GM18868 (cell line): ENCODE measurements around the gene CCDC148.

Source experiments
- ATAC-seq: cut with Tn5 transposase; IDR thresholded peaks from one replicate; pipeline ENCODE4 v1.9.1; 2021; ENCODE audit warnings: mild to moderate bottlenecking, moderate library complexity; ENCODE audit not compliant: unreplicated experiment

CCDC148 gene

DNA sequence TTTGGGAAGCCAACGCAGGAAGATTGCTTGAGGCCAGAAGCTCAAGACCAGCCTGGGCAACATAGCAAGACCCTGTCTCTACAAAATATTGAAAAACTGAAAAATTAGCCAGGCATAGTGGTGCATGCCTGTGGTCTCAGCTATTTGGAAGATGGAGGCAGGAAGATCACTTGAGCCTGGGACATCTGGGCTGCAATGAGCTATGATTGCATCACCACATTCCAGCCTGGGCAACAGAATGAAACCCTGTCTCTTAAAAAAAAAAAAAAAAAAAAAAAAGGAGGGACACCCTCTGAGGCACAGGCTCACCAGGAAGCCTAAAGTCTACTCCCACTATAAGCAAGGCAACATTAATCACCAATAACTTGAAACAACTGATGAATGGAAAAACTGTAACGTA lies 151.1 kb downstream of the CCDC148 start:
- no peak for ATAC-seq

- ATAC-seq: no peak
Measured at GRCh38 chr2:158300394-158300793, 156.2 kb downstream of the CCDC148 start.

- ATAC-seq: no peak
Measured at GRCh38 chr2:158297606-158298005, 158.9 kb downstream of the CCDC148 start.

- no peak for ATAC-seq
Measured at GRCh38 chr2:158297120-158297519, 159.4 kb downstream of the CCDC148 start.

- no peak for ATAC-seq
Measured at GRCh38 chr2:158293722-158294121, 162.8 kb downstream of the CCDC148 start.

DNA sequence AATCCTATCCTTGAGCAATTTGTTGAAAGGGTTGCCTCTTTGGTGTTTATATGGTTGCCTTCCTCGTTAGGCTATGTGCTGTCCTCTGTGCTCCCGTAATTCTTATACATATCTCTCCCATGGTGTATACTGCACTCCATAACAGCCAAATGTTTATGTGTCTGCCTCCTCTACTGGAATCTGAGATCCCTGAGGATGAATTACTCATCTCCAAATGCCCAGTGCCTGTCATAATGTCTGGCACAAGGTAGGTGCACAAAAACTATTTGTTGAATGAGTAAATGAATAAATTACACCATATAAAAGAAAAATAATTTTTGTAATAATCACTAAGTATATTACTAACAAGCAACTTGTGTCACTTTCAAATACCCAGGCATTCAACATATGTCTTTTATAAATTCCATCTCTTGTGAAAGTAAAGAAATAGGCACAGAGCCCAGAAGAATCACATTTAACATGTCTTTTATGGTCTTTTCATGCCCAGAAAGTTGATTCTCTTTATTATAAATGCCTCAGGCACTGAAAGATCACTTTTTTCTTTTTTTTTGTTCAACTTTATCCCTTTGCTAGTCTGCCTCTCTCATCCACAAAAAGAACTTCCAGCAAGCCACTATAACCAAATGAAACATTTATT lies 164.9 kb downstream of the CCDC148 start:
- ATAC-seq: no peak

DNA sequence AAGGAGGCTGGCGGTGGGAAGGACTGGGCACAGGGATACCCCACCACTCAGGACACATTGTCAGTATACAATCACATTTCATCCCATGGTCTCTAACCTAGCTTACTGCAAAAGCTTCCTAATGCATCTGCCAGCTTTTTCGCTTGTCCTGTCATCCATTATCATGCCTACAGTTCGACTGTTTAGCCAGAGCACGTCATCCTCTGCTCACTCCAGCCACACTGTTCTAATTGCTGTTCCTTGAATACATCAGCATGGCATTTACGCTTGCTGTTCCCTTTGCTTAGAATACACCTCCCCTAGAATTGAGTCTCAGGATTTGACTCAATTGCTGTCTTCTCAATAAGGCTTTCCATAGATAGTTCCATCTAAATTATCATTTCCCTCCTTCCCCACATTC lies 166.3 kb downstream of the CCDC148 start:
- ATAC-seq: no peak

DNA sequence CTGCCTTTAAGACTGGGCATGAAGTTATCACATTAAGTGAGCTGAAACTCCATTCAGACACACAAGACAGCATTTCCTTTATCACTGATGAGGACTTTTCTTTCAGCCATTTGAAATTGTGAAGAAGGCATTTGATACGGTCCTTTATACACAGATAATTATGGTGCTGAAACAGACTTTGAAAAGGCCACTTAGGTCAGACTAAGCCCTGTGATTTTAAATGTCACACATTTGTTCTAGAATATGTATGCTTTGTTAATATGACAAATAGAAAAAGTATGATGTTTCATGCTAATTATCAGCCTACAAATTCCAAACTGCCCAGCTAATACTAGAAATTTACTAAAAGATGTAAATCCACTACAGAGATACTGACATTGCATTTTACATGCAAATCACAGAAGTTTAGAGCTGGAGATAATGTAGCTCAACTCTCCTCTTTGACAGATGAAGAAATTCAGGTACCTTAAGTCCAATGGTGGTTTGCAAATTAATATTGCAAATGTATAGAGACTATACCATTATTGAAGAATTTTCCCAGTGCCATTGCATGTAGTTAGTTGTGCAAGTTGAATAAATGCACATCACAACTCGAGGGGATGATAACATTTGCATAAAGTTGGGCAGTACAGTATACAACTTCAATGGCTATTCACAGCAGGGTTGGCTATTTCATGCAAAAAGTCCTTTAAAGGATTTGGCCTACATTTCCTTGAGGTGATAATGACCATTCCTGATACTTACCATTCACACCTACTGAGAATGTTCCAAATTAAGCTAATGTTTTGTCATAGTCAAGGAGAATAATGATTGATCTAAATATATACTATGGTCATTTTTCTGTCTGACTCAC lies 179.7 kb downstream of the CCDC148 start:
- ATAC-seq: no peak

GRCh38 chr2:158273791-158274190 lies 182.8 kb downstream of the CCDC148 start:
- no peak for ATAC-seq

GRCh38 chr2:158270536-158270935 lies 186.0 kb downstream of the CCDC148 start:
- no peak for ATAC-seq

GRCh38 chr2:158269143-158269542 lies 187.4 kb downstream of the CCDC148 start:
- ATAC-seq: no peak

- no peak for ATAC-seq
Measured at GRCh38 chr2:158266111-158266510, 190.4 kb downstream of the CCDC148 start.

DNA sequence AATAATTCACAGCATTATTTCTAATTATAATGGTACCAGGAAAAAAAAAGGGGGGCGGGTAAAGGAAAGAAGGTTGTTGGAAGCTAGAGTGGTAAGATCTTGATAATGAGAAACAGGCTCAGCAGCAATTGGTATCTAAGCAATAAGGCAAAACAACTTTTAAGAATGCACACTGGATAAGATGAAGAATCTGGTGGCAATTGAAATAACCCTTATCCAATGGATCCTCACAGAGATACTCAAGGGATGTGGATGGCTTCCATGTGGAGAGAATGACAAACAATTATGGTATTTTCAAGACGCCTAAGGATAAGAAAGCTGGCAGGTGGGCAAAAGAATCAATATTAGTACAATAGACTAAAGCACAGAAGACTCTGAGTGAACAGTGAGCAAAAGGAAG lies 201.3 kb downstream of the CCDC148 start:
- ATAC-seq: no peak

- no peak for ATAC-seq
Measured at GRCh38 chr2:158253170-158253569, 203.4 kb downstream of the CCDC148 start.

GRCh38 chr2:158251356-158251755 lies 205.2 kb downstream of the CCDC148 start:
- ATAC-seq: no peak

DNA sequence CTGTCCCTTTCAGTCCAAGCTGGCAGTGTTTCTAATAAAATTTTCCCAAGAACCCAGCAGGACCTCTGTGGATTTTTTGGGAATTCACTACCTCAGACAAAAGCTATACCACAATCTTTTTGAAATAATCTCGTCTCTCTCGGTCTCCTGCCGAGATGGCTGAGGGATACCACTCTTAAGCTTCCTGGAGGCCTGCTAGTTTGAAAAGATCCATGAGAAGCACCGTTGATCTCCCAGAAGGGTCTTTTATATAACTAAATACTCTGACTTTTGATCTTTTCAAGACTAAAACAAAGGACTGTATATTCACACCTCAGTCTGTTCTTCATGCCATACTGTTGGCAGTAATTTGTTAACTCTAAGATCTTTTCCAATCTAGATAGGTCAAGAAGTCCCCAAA lies 213.2 kb downstream of the CCDC148 start:
- no peak for ATAC-seq

DNA sequence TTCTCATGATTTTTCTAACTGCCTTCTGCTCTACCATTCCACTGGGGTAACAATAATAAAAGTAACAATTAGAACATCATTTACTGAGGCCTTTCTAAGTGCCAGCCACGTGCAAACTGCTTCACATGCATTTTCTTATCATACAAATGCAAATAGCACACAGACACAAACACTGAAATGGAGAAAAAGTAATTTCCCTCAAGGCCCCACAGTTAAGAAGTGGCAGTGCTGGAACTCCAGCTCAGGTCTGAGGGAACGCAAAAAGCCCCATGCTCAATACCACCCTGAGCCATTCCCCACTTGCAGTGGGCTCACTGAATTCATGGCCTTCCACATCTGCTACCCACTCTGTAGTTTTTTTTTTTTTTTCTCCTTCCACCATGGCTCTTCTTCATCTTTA lies 214.3 kb downstream of the CCDC148 start:
- no peak for ATAC-seq

DNA sequence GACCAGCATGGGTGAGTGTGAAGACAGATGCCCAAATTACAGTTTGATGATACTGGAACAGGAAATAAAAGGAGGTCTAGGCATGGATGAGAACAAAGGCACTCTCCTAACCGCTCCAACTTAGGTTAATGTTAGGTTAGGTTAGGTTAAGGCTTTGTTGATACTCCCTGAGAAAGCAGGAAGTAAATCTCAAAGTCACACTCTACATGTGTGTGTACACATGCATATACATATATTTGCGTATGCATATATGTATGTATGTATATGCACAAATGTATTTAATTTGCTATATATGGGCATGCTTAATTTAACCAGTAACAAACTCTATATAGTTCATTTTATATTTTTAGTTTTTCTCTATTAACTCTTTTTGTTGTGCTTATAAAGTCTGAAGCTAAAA lies 215.6 kb downstream of the CCDC148 start:
- no peak for ATAC-seq

DNA sequence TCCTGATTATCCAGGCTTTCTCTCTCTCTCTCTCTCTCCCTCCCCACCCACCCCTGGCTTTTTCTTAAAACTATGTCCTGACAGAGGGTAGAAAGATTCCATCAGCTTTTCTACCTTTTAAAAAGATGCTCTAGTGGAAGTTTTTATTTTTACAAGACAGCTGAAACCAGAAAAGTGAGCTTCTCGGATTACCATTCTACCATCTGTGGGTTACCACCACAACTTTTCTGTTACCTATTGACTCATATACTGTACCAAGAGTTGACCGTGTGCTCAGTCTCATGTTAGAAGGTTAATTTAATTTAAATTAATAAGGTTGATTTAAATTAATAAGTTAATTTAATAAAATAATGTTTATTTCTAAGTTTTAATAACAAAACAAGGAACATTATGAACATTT lies 217.3 kb downstream of the CCDC148 start:
- ATAC-seq: no peak

- no peak for ATAC-seq
Measured at GRCh38 chr2:158234497-158234896, 222.1 kb downstream of the CCDC148 start.

DNA sequence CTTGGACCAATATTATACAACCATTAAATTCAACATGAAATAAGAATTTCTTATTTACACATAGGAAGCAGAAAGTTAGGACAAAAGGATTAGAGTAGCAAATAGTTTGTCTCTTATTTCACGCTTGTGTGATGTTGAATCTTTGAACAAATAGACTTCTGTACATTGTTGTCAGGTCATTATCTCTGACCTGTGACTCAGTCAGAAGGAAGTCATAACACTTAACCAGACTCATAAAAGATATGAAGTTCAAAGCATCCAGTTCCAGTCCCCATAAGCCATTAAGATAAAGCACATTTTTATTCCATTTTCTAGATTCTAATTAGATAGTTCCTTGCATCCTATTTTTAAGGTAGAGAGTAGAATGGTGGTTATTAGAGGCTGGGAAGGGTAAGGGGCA lies 224.1 kb downstream of the CCDC148 start:
- ATAC-seq: no peak

DNA sequence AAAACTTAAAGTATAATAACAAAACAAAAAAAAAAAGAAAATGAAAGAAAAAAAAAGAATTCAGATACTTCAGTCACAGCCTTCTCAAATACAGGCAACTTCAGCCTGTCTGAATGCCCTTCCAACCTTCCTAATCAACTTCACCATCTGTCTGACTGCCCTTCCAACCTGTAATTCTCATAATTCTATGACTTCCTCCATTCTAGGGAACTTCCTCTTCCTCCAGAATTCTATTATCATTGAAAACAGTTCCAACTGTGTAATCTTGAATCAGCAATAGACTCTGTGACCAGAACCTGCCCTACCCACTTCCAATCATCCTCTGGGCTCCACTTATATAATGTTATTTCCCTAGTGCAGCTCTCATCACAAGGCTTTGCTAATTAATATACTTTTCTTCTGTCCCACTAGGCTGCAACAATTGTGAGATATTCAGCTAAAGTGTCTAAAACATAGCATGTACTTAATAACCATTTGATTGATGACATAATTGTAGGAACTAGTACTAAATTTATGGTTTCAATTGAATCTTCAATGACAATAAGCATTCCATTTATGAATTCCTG lies 227.5 kb downstream of the CCDC148 start:
- no peak for ATAC-seq
